ENCODE results near the gene STX4.
A peak's percentile ranks its signal among the peaks of the same experiment; 100 is the strongest.

STX4 gene

DNA sequence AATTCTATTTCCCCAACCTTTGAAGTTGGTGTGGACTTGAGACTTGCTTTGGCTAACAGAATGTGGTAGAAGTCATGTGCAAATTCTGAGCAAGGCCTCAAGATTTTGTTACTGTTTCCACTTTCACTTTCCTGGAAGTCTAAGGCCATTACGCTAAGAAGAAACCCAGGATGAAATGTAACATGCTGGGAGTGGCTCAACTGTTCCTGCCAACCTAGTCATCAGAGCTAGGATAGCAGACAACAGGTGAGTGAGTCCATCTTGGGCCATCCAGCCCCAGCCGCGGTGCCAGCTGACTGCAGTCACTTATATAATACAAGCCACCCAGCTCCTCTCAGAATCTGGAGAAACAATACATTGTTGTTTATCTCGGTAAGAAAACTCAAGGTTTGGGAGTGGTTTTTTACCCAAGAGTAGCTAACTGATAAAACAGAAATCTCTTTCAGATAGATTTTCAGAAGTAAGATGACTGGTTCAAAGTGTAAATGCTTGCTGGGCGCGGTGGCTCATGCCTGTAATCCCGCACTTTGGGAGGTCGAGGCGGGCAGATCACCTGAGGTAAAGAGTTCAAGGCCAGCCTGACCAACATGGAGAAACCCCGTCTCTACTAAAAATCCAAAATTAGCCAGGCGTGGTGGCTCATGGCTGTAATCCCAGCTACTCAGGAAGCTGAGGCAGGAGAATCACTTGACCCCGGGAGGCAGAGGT, 10.7 kb upstream of the STX4 start:
- no peak for DNase-seq

DNA sequence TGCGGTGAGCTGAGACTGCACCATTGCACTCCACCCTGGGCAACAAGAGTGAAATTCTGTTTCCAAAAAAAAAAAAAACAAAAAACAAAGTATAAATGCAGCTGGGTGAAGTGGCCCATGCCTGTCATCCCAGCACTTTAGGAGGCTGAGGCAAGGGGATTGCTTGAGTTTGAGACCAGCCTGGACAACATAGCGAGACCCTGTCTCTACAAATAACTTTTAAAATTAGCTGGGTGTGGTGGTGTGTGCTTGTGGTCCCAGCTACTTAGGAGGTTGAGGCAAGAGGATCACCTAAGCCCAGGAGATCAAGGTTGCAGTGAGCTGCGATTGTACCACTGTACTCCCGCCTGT, 10.1 kb upstream of the STX4 start:
- DNase-seq, result no peak

DNA sequence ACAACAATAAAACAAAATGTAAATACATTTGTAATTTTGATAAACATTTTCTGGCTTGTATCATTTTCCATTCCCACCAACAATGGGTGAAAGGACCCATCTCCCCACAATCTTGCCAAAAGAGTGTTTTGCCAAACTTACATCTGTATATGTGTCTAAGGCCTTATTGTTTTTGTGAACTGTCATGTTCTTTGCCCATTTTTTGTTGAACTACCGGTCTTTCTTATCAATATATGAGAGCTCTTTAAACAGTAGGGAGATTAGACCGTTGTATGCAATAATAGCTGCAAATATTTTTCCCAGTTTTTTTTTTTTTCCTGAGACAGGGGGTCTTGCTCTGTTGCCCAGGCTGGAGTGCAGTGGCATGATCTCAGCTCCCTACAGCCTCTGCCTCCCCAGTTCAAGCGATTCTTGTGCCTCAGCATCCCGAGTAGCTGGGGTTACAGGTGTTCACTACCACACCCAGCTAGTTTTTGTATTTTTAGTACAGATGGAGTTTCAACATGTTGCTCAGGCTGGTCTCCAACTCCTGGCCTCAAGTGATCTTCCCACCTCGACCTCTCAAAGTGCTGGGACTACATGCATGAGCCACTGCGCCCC, 9.6 kb upstream of the STX4 start:
- no peak for DNase-seq

GRCh38 chr16:31025339-31025738, 8.0 kb upstream of the STX4 start:
- DNase-seq, result no peak

GRCh38 chr16:31029272-31029671, 4.1 kb upstream of the STX4 start:
- DNase-seq, result no peak

GRCh38 chr16:31031276-31031675, 2.1 kb upstream of the STX4 start:
- DNase-seq, result no peak

- peak; percentile 81 to 82 for DNase-seq
Measured at GRCh38 chr16:31033709-31034492, 543 bp downstream of the STX4 start.

GRCh38 chr16:31036691-31037090, 3.3 kb downstream of the STX4 start:
- no peak for DNase-seq

- no peak for DNase-seq
Measured at GRCh38 chr16:31038993-31039392, 5.6 kb downstream of the STX4 start.

DNA sequence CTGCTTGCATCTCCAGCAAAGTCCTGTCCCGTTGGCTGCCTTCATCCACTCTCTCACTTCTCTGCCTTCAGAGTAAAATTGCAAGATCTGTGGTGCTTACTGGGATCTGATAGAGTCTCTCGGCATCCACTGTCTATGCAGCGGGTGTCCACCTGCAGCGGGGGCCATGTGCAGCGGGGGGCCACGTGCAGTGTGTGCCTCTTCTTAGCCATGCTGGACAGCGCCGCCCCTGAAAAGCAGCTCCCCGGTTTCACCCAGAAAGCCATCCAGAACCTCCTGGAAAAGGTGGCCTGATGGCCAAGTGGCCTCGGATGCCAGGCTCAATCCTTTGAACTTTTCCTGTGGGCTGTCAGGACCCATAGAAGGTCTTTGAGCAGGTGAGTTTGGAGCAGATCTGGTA, 9.5 kb downstream of the STX4 start:
- no peak for DNase-seq

- DNase-seq, result no peak
Measured at GRCh38 chr16:31043352-31043751, 10.0 kb downstream of the STX4 start.

DNA sequence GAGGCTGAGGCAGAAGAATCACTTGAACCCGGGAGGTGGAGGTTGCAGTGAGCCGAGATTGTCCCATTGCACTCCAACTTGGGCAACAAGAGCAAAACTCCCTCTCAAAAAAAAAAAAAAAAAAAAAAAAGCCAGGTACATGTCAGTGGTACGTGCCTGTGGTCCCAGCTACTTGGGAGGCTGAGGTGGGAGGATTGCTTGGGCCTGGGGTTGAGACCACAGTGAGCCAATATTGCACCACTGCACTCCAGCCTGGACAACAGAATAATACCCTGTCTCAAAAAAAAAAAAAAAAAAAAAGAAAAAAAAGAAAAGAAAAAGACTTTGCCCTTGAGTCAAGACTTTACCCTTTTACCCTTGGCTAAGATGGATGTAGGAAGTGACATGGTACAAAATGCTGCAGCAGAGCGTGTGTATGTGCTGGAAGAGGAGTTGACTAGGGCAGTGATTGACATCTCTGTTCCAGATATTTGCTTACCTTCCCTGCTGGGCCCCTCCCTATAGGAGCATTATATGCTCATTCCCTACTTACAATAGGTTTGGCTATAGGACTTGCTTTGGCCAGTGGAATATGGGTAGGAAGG, 10.6 kb downstream of the STX4 start:
- no peak for DNase-seq

GRCh38 chr16:31050280-31051030, 17.1 kb downstream of the STX4 start:
- no peak for DNase-seq

DNA sequence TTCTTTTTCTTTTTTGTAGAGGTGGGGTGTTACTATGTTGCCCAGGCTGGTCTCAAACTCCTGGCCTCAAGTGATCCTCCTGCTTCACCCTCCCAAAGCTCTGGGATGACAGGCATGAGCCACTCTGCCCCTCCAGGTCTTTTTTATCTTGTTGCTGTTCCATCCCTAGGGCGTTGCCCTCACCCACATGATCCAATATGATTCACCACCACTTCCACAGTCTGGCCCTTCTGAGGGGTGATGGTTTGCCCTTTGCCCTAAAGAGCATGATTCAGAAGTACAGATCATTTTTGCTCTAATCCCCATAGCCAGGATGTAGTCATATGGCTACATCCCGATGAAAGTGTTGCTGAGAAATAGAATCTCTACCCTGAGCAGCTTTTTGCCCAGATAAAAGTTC, 18.8 kb downstream of the STX4 start:
- no peak for DNase-seq

DNA sequence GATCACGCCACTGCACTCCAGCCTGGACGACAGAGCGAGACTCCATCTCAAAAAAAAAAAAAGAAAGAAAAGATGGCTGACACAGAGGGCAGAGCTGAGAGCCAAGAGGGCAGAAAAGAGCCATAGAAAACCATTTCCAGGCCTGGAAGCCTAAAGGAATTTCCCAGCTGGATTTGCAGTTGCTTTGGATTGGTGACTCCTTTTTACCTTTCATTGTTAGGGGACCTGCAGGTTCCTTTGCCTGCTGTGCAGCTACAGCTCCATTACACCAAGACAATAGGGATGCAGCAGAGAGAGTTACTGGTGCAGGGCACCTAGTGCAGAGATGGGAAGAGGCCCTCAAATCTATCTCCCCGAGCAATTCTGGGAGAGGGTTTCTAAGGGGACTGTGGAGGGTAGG, 22.3 kb downstream of the STX4 start:
- DNase-seq, result no peak

DNA sequence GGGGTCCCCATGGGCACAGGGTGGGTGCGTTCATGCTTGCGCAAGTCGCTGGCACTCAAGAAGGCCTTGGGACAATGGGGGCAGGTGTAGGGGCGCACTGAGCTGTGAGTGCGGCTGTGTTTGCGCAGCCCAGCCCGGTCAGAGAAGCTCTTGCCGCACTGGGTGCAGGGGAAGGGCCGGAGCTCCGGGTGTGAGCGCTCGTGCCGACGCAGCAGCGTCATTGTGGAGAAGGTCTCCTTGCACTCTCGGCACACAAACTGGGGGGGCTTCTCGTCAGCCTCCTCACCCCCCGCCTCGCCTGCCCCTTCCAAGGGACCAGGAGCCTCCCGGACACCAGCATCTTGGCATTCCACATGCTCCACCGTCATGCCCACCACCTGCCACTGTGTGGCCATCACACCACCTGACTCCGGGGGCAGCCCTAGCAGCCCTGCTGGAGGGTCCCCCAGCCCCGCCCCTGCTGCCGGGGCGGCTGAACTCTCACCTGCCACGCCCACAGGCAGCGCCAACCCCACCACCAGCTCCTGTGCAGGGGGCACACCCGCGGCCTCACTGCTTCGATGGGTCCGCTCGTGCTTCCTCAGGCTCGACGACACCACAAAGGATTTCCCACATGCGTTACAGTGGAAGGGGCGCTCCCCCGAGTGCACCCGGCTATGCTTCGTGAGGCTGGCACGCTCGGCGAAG, 27.9 kb downstream of the STX4 start:
- no peak for DNase-seq

DNA sequence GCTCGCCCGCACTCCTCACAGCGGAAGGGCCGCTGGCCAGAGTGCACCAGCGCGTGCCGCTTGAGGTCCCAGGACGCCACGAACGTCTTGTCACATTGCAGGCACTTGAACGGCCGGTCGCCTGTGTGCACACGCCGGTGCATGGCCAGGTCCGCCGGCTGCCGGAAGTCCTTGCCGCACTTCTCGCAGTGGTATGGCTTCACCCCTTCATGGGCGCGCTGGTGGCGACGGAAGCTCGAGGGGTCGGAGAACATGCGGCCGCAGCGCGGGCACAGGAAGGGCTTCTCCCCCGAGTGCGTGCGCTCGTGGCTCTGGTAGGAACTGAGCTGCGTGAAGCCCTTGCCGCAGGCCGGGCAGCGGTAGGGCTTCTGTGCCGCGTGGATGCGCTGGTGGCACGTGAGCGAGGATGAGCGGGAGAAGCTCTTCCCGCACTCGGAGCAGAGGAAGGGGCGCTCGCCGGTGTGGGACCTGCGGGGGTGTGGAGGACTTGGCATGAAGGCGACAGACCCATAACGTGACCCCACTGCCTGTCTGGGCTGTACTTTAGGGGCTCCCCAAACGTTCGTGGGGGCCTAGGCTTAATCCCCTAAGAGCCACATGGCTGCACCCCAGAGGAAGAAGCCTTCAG, 28.6 kb downstream of the STX4 start:
- no peak for DNase-seq

DNA sequence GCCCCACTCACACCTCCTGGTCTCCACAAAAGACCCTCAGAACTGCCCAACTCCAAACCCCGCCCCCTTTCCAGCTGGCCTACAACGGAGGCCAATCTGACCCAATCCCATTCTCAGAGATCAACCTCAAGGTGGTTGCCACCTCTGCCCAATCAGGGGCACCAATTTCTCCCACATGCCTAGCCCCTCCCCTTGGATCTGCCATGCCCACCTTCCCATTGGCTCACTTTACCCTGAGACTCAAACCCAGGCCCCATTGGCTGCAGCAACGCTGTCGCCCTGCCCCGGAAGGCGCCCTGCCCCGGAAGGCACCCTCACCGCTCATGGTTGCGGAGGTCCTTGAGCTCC, 30.1 kb downstream of the STX4 start:
- DNase-seq, result no peak

DNA sequence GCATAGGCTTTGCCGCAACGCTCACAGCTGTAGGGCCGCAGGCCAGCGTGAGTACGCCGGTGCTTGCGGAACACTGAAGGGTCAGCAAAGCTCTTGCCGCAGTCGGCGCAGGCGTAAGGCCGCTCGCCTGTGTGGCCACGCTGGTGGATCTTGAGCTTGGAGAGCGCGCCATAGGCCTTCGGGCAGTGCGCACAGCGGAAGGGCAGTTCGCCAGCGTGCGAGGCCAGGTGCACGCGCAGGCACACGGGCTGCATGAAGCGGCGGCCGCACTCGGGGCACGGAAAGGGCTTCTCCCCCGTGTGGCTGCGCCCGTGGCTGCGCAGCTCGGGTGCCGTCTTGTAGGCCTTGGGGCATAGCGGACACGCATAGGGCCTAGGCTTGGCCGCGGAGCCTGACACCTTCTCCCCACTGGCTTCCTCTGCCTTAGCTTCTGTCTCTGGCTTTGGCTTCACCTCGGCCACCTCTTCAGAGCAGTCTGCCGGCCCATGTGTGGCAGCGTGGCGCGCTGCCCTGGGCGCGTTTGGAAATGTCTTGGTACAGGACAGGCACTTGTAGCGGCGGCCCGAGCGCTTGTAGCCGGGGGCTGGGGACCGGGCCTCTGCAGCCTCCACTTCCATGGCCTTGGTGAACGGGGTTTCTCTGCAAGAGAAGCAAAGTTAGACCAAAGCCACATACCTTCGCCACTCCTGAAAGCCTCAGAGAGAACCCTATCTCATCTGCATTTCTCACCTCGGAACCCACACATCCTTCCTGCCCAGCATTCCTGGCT, 30.7 kb downstream of the STX4 start:
- DNase-seq, result no peak

DNA sequence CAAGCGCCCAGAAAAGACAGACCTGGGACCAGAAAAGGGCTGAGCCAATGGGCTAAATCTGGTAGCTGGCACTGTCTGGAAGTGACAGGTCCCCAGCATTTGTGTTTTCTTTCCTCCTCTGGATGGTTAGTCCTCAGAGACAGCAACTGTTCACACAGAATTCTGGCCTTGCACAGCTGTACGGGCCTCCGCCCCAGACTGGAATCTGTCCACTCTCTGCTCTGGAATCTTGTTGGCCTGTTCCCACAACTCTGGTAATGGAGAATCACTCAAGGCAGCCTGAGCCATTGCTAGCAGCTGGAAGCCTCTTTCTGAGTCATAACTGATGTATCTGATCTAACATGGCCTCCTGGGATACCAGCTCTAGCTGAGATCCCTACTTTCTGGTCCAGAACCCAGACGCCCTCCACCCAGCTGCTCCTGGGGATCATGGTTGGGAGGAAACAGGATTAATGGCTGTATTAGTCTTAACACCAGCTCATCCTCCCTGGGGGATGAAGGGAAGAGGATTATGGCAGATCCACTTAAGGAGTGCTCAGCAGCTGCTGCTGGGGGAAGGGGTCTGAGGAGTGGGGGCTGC, 31.6 kb downstream of the STX4 start:
- no peak for DNase-seq

GRCh38 chr16:31067342-31067741, 34.0 kb downstream of the STX4 start:
- no peak for DNase-seq

All from activated CD4-positive, alpha-beta T cell treated with anti-CD3 and anti-CD28 coated beads, Interleukin-2, amount 50 U/mL, for 4 hours (primary cell).